Measurements from ENCODE around the gene RTN4RL1. TPM values are rescaled to one million over a fixed set of nuclear protein-coding genes. Genes with fewer than 3 reads are reported as not detected.

Gene RTN4RL1
- total RNA-seq, 2 donors from 2014 or later: 18.2 to 19.6 TPM

DNA sequence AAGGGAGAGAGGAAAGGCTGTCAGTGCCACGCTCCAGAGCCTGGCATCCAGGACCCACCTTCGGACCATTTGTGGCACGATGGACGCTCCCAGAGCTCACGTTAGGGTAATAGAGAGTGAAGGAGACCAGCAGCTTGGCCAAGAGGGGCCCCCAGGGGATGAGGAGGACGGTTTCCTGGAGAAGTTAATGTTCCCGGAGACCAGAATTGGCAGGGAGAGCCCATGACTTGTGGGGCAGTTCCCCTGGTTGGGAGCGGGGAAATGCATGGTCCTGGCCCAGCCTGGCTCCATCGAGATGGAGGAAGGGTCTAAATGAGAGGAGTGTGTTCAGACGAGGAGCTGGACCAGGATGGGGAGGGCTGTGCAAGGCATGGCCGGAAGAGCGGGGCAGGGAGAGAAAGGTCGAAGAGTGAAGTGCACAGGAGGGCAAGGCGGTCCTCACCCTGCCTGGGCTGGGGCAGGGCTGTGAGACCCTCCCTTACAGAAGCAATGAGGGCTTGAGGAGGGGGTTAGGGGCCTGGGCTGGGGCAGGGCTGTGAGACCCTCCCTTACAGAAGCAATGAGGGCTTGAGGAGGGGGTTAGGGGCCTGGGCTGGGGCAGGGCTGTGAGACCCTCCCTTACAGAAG lies 26.9 kb upstream of the RTN4RL1 start:
- Histone ChIP-seq H3K27ac (ENCODE audit: low read depth, low read length) (no peak overlapping the region), H3K27me3 (ENCODE audit: control insufficient read depth, insufficient read depth, low read length, poor library complexity, severe bottlenecking) (peaks cover 62% of the 10 kb centered on the region), H3K4me3 (ENCODE audit: low read length) (no peak overlapping the region), H3K36me3 (ENCODE audit: control insufficient read depth, insufficient read depth, low read length) (peaks cover 4% of the 10 kb centered on the region), H3K9me3 (ENCODE audit: control insufficient read depth, low read length) (no peaks in the 10 kb centered on the region), H3K9ac (ENCODE audit: extremely low read depth, low read length, poor library complexity, severe bottlenecking) (no peak overlapping the region), H3K4me1 (ENCODE audit: control insufficient read depth, insufficient read depth, low read length) (peaks cover 2% of the 10 kb centered on the region)
- TF ChIP-seq, protein P1, sequence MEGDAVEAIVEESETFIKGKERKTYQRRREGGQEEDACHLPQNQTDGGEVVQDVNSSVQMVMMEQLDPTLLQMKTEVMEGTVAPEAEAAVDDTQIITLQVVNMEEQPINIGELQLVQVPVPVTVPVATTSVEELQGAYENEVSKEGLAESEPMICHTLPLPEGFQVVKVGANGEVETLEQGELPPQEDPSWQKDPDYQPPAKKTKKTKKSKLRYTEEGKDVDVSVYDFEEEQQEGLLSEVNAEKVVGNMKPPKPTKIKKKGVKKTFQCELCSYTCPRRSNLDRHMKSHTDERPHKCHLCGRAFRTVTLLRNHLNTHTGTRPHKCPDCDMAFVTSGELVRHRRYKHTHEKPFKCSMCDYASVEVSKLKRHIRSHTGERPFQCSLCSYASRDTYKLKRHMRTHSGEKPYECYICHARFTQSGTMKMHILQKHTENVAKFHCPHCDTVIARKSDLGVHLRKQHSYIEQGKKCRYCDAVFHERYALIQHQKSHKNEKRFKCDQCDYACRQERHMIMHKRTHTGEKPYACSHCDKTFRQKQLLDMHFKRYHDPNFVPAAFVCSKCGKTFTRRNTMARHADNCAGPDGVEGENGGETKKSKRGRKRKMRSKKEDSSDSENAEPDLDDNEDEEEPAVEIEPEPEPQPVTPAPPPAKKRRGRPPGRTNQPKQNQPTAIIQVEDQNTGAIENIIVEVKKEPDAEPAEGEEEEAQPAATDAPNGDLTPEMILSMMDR (conservative IDR thresholded peaks at IDR 0.05): no peak
- WGBS, 2 experiments (ENCODE audit: insufficient coverage in 1 of 2, insufficient read length in 1 of 2): 51 to 57% methylated on average over 7 to 14 of the region's 14 CpGs
- Mint-ChIP-seq H3K36me3 (ENCODE audit: low read depth) (no peaks in the 10 kb centered on the region), H3K27me3 (ENCODE audit: insufficient read depth) (peaks cover 65% of the 10 kb centered on the region), H3K9me3 (peaks cover 1% of the 10 kb centered on the region), H3K4me1 (peaks cover 12% of the 10 kb centered on the region), H3K4me3 (no peak overlapping the region), H3K27ac (no peak overlapping the region)
- peak; percentile 62 for DNase-seq

DNA sequence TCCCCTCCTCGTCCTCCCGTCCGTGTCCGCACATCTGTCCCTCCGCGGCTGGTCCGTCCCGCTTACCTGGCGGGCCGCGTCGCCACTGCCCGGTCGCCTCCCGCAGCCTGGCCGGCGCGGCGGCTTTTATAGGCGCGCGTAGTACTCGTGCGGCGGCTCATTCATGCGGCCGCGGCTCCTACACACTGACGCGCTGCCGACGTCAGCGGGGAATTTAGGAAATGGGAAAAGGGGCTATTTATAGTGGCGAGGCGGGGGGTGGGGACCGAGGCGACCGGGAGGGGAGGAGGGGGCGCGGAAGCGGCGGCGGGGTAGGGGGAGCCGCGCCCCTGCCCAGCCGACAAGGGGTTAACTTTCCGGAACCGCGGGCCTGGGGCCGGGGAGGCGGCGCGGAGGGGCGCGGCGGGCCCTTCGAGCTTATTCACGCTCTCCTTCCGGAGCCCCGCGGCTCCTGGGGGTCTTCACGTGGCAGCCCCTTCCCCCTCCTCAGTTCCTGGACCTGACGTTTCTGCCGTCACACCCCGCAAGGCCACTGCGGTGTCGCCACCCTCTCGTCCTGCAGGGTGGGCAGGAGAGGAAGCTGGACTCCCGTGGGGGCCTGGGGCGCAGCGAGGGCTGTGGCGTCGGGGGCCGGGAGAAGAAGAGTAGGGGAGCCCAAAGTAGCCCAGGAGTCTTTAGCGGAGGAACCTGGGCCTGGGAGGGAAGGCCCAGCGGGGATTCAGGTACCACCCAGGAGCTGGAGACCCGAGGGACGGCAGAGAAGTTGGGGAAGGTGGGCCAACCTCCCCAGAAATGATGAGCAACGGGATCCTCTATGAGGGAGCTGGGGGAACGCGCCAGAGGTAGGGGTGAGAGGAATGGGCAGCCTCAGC lies 26.2 kb upstream of the RTN4RL1 start:
- TF ChIP-seq, protein P1 (conservative IDR thresholded peaks at IDR 0.05): no peak
- peak overlapping the region; percentile 25 for H3K4me3 Mint-ChIP-seq
- no peak overlapping the region for H3K4me3 ChIP-seq (ENCODE audit: low read length)

DNA sequence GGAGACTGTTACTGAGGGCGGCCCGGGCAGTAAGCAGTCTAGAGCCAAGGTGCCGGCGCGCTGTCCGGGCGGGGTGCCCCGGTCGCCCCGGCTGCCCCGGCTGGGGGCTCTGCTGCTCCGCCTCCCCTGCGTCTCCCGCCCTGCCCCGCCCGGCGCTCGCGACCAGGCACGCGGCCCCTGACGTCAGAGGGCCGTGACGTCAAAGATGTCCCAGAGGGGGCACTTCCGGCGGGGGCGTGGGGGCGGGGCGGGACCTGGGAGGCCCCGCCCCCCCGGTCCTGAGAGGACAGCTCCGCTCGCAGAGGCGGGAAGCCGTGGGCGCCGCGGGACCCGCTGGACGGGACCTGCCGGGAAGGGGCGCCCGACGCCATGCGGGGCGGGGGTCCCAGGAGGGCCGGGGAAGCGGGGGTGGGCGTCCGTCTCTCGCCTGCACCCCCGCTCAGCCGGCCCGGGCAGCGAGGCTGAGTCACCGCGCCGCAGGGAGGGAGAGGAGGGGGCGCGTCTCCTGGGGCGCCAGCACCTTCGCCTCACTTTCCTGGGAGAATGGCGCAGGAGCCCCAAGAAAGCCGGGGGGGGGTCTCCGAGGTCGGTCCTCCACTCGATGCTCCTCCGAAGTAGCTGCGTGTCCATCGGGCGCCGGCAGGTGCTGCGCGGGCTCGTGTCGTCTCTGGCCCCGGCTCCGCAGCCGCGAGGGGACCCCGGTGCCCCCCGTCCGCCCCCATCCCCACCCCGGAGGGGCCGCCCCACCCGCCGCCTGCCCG lies 25.3 kb upstream of the RTN4RL1 start:
- TF ChIP-seq, protein P1 (conservative IDR thresholded peaks at IDR 0.05): peak; percentile 40
- WGBS, 2 experiments (ENCODE audit: insufficient coverage in 1 of 2, insufficient read length in 1 of 2): 2 to 4% methylated on average over 22 to 88 of the region's 88 CpGs
- peak overlapping the region; percentile 25 for H3K4me3 Mint-ChIP-seq
- H3K4me1 Mint-ChIP-seq: peaks cover 12% of the 10 kb centered on the region
- H3K4me1 ChIP-seq (ENCODE audit: control insufficient read depth, insufficient read depth, low read length): peaks cover 2% of the 10 kb centered on the region
- peak overlapping the region; percentile 29 for H3K4me3 ChIP-seq (ENCODE audit: low read length)
- no peak overlapping the region for H3K27ac ChIP-seq (ENCODE audit: low read depth, low read length)
- peaks cover 4% of the 10 kb centered on the region for H3K36me3 ChIP-seq (ENCODE audit: control insufficient read depth, insufficient read depth, low read length)
- peaks cover 48% of the 10 kb centered on the region for H3K27me3 ChIP-seq (ENCODE audit: control insufficient read depth, insufficient read depth, low read length, poor library complexity, severe bottlenecking)
- H3K27ac Mint-ChIP-seq: no peak overlapping the region
- H3K9me3 ChIP-seq (ENCODE audit: control insufficient read depth, low read length): no peaks in the 10 kb centered on the region
- peak; percentile 92 for DNase-seq
- peaks cover 1% of the 10 kb centered on the region for H3K9me3 Mint-ChIP-seq
- no peaks in the 10 kb centered on the region for H3K36me3 Mint-ChIP-seq (ENCODE audit: low read depth)
- no peak overlapping the region for H3K9ac ChIP-seq (ENCODE audit: extremely low read depth, low read length, poor library complexity, severe bottlenecking)
- H3K27me3 Mint-ChIP-seq (ENCODE audit: insufficient read depth): peaks cover 69% of the 10 kb centered on the region

More for the DNA sequence above, 26.2 kb upstream of the RTN4RL1 start:
- no peak overlapping the region for H3K27ac Mint-ChIP-seq
- Histone ChIP-seq H3K9me3 (ENCODE audit: control insufficient read depth, low read length) (no peaks in the 10 kb centered on the region), H3K27me3 (ENCODE audit: control insufficient read depth, insufficient read depth, low read length, poor library complexity, severe bottlenecking) (peaks cover 55% of the 10 kb centered on the region), H3K4me1 (ENCODE audit: control insufficient read depth, insufficient read depth, low read length) (peaks cover 2% of the 10 kb centered on the region), H3K36me3 (ENCODE audit: control insufficient read depth, insufficient read depth, low read length) (peaks cover 4% of the 10 kb centered on the region), H3K9ac (ENCODE audit: extremely low read depth, low read length, poor library complexity, severe bottlenecking) (no peak overlapping the region), H3K27ac (ENCODE audit: low read depth, low read length) (no peak overlapping the region)
- 1 to 8% methylated on average over 23 to 81 of the region's 81 CpGs for WGBS, 2 experiments (ENCODE audit: insufficient coverage in 1 of 2, insufficient read length in 1 of 2)
- H3K27me3 Mint-ChIP-seq (ENCODE audit: insufficient read depth): peaks cover 66% of the 10 kb centered on the region
- DNase-seq: peak; percentile 77
- H3K9me3 Mint-ChIP-seq: peaks cover 1% of the 10 kb centered on the region
- peaks cover 12% of the 10 kb centered on the region for H3K4me1 Mint-ChIP-seq
- H3K36me3 Mint-ChIP-seq (ENCODE audit: low read depth): no peaks in the 10 kb centered on the region

Measured in endodermal cell (in vitro differentiated cells).